Neuronal stem cell (in vitro differentiated cells): ENCODE measurements around the gene CDK4.

Source experiments
- DNase-seq: peaks from one replicate; pipeline ENCODE4 v3.0.0-alpha.2; 2013; ENCODE audit warnings: low spot score
- H2AFZ ChIP-seq: one replicate; pipeline ENCODE4 v1.6.1; 2013; ENCODE audit warnings: mild to moderate bottlenecking, low read length, inconsistent platforms
- H2AK5ac ChIP-seq: 2 replicates; pipeline ENCODE4 v1.6.1; 2013; ENCODE audit warnings: low read depth, mild to moderate bottlenecking, inconsistent platforms, low read length, moderate library complexity, mixed read lengths
- H2BK120ac ChIP-seq: 2 replicates; pipeline ENCODE4 v1.6.1; 2013; ENCODE audit warnings: low read depth, mild to moderate bottlenecking, inconsistent platforms, low read length, moderate library complexity, mixed read lengths
- H2BK12ac ChIP-seq: one replicate; pipeline ENCODE4 v1.6.1; 2013; ENCODE audit warnings: low read length, inconsistent platforms
- H2BK15ac ChIP-seq: 2 replicates; pipeline ENCODE4 v1.6.1; 2013; ENCODE audit warnings: mild to moderate bottlenecking, low read length, inconsistent platforms, mixed read lengths
- H2BK5ac ChIP-seq: one replicate; pipeline ENCODE4 v1.6.1; 2013; ENCODE audit warnings: inconsistent platforms, mild to moderate bottlenecking, low read length, moderate library complexity
- H3K14ac ChIP-seq: one replicate; pipeline ENCODE4 v1.6.1; 2013; ENCODE audit warnings: low read length, inconsistent platforms
- H3K18ac ChIP-seq: 2 replicates; pipeline ENCODE4 v1.6.1; 2013; ENCODE audit warnings: low read length, inconsistent platforms
- H3K23ac ChIP-seq: 2 replicates; pipeline ENCODE4 v1.6.1; 2013; ENCODE audit warnings: low read depth, mild to moderate bottlenecking, mixed read lengths, low read length, inconsistent platforms; ENCODE audit not compliant: poor library complexity
- H3K27ac ChIP-seq: replicated peaks from 3 replicates; pipeline ENCODE4 v1.5.1; 2013; ENCODE audit warnings: low read length, inconsistent platforms
- H3K27me3 ChIP-seq, 3 experiments: 2 replicates each; pipeline ENCODE4 v1.6.1; 2013; ENCODE audit warnings: low read length in 3 of 3, mild to moderate bottlenecking in 2 of 3, inconsistent platforms in 1 of 3, low read depth in 1 of 3, mixed read lengths in 1 of 3, moderate library complexity in 1 of 3; ENCODE audit not compliant: control insufficient read depth in 3 of 3, insufficient read depth in 3 of 3
- H3K36me3 ChIP-seq, 2 donors: replicated peaks in 1 of 2; 2 replicates each; pipeline ENCODE4 v1.6.1; 2013; ENCODE audit warnings: low read length in 2 of 2; ENCODE audit not compliant: control insufficient read depth in 2 of 2, insufficient read depth in 2 of 2
- H3K4ac ChIP-seq: 2 replicates; pipeline ENCODE4 v1.6.1; 2013; ENCODE audit warnings: inconsistent platforms, mild to moderate bottlenecking, low read length, moderate library complexity
- H3K4me1 ChIP-seq, 2 donors: 1 replicate in 1 of 2; 2 replicates in 1 of 2; pipeline ENCODE4 v1.6.1; 2013; ENCODE audit warnings: low read length in 2 of 2, low read depth in 1 of 2; ENCODE audit not compliant: control insufficient read depth in 2 of 2, insufficient read depth in 1 of 2
- H3K4me2 ChIP-seq: one replicate; pipeline ENCODE4 v1.6.1; 2013; ENCODE audit warnings: mild to moderate bottlenecking, low read length, inconsistent platforms; ENCODE audit not compliant: insufficient read depth, poor library complexity, severe bottlenecking
- H3K4me3 ChIP-seq, 2 donors: 2 replicates each; pipeline ENCODE4 v1.5.1; 2013; ENCODE audit warnings: low read length in 2 of 2, mild to moderate bottlenecking in 2 of 2, inconsistent platforms in 1 of 2, moderate library complexity in 1 of 2
- H3K79me1 ChIP-seq: one replicate; pipeline ENCODE4 v1.6.1; 2013; ENCODE audit warnings: low read depth, mild to moderate bottlenecking, inconsistent platforms, low read length, moderate library complexity
- H3K9ac ChIP-seq: one replicate; pipeline ENCODE4 v1.6.1; 2013; ENCODE audit warnings: mild to moderate bottlenecking, low read depth, low read length, inconsistent platforms; ENCODE audit not compliant: poor library complexity
- H3K9me3 ChIP-seq, 2 donors: replicated peaks in 1 of 2; 2 replicates each; pipeline versions ENCODE3 to v1.6.1; 2013; ENCODE audit warnings: low read length in 2 of 2, mild to moderate bottlenecking in 2 of 2, inconsistent platforms in 1 of 2, low read depth in 1 of 2, mixed read lengths in 1 of 2, moderate library complexity in 1 of 2; ENCODE audit not compliant: control insufficient read depth in 2 of 2, insufficient read depth in 1 of 2
- H4K8ac ChIP-seq: one replicate; pipeline ENCODE4 v1.6.1; 2013; ENCODE audit warnings: low read depth, mild to moderate bottlenecking, inconsistent platforms, low read length, moderate library complexity
- H4K91ac ChIP-seq: one replicate; pipeline ENCODE4 v1.6.1; 2013; ENCODE audit warnings: low read length, low read depth, mild to moderate bottlenecking, inconsistent platforms; ENCODE audit not compliant: poor library complexity
- WGBS, 2 donors: extraction: QIAGEN DNeasy Blood & Tissue Kit; methylation state at CpG; one replicate each; pipeline ENCODE4 v1.1.7; 2013; ENCODE audit warnings: missing lambda C conversion rate in 2 of 2, mixed read lengths in 1 of 2; ENCODE audit not compliant: insufficient read length in 2 of 2, insufficient replicate concordance in 1 of 2; ENCODE audit errors: extremely low coverage in 2 of 2; 5-methylcytosine and 5-hydroxymethylcytosine counted together

The CDK4 gene

DNA sequence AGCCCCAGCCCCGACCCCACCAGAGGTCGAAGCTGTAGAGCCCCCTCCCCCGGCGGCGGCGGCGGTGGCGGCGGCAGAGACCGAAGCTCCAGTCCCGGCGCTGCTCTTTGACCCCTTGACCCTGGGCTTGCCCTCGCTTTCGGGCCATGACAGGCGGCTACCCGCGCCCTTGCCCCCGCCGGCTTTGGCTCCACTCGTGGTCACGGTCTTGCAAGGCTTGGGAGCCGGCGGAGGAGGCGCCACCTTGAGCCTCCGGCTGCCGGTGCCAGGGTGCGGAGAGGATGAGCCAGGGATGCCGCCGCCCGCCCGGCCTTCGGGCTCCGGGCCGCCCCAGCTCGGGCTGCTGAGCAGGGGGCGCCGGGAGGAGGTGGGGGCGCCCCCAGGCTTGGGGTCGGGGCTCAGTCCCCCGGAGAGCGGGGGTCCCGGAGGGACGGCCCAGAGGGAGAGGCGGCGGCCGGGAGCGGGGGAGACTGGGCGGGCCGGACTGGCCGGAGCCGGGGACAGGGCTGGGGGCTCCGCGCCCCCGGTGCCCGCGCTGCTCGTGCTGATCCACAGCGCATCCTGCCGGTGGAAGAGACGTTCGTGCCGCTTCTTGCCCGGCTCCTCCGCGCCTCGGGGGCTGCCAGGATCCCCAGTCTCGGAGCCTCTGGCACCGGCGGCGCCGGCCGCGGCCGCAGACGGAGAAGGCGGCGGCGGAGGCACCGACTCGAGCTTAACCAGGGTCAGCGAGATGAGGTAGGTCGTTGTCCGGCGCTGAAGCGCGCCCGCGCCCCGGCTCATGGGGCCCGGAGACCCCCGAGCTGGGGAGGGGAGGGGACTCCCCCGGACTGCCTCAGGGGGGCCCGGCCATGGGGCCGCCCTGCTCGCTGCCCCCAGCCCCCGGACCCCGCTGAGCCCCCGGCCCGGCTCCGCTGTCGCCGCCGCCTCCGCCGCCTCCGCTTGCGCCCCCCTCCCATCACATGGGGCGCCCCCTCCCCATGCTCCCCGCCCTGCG, 14.3 kb downstream of the CDK4 start:
- no peak for DNase-seq
- Histone ChIP-seq H3K4me2 (peak overlapping the region; percentile 92), H2BK15ac (no peak overlapping the region), H2BK12ac (no peak overlapping the region), H3K36me3 (peaks cover 0 to 11% of the 10 kb centered on the region in 2 donors), H3K14ac (no peak overlapping the region), H3K18ac (peak overlapping the region; percentile 91), H3K4me3 (peak overlapping the region; percentile 66 to 81), H2BK5ac (no peak overlapping the region), H3K9me3 (peaks cover 0 to 4% of the 10 kb centered on the region in 2 donors), H4K91ac (no peak overlapping the region), H3K9ac (peak overlapping the region; percentile 47), H2BK120ac (no peak overlapping the region), H3K4me1 (peaks cover 18 to 34% of the 10 kb centered on the region in 2 donors), H3K4ac (no peak overlapping the region), H2AFZ (peak overlapping the region; percentile 86), H2AK5ac (peak overlapping the region; percentile 44), H3K79me1 (no peaks in the 10 kb centered on the region), H4K8ac (no peak overlapping the region), H3K23ac (peak overlapping the region; percentile 53), H3K27ac (no peak overlapping the region), H3K27me3 (peaks cover 3 to 87% (median 26%) of the 10 kb centered on the region in 3 experiments)
- WGBS, 2 donors = no CpG with 5 or more reads among the region's 110 CpGs

DNA sequence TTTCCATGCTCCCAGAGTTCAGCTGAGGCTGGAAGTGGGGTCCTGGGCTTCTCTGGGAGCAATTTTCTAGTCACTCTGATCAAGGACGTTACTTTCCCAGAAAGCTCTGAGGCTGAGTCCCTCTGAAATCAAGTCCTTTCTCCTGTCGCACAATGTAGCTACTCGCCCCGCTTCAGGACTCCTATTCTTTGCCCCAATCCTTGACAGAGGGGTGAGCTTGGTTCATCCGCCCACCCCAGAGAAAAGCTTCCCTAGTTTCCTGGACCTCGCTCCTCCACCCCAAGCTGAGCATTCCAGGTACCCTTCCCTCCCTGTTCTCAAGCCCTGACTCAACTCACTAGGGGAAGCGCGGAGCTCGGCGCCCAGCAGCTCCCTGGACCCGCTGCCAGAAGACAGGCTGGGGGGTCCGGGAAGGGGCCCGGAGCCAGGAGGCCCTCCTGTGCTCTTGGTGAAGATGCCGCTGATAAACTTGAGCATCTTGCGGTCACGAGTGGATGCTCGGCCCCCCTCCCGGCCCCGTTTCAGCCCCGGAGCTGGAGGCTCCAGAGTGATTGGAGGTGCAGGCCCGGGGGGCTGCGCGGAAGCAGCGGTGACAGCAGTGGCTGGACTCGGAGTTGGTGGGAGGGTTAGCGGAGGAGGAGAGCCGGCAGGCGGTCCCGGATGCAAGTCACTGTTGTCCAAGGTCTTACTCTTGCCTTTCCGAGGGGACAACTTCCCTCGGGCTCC, 15.2 kb downstream of the CDK4 start:
- H3K9ac ChIP-seq = no peak overlapping the region
- no peak overlapping the region for H2BK5ac ChIP-seq
- H3K79me1 ChIP-seq = no peaks in the 10 kb centered on the region
- no peak overlapping the region for H4K91ac ChIP-seq
- peaks cover 0 to 4% of the 10 kb centered on the region in 2 donors for H3K9me3 ChIP-seq
- H3K23ac ChIP-seq = peak overlapping the region; percentile 70
- peaks cover 3 to 91% (median 26%) of the 10 kb centered on the region in 3 experiments for H3K27me3 ChIP-seq
- no peak for DNase-seq
- peak overlapping the region; percentile 92 for H2AFZ ChIP-seq
- H3K4me1 ChIP-seq = peaks cover 18 to 34% of the 10 kb centered on the region in 2 donors
- peak overlapping the region; percentile 16 for H2AK5ac ChIP-seq
- peak overlapping the region in 1 of 2 donors; percentile 66 for H3K4me3 ChIP-seq
- no peak overlapping the region for H2BK15ac ChIP-seq
- no peak overlapping the region for H3K27ac ChIP-seq
- H2BK120ac ChIP-seq = no peak overlapping the region
- H3K14ac ChIP-seq = peak overlapping the region; percentile 66
- WGBS, 2 donors = no CpG with 5 or more reads among the region's 31 CpGs
- no peak overlapping the region for H4K8ac ChIP-seq
- H3K4me2 ChIP-seq = peak overlapping the region; percentile 92
- H3K4ac ChIP-seq = no peak overlapping the region
- H2BK12ac ChIP-seq = no peak overlapping the region
- no peak overlapping the region for H3K18ac ChIP-seq
- peaks cover 0 to 20% of the 10 kb centered on the region in 2 donors for H3K36me3 ChIP-seq

DNA sequence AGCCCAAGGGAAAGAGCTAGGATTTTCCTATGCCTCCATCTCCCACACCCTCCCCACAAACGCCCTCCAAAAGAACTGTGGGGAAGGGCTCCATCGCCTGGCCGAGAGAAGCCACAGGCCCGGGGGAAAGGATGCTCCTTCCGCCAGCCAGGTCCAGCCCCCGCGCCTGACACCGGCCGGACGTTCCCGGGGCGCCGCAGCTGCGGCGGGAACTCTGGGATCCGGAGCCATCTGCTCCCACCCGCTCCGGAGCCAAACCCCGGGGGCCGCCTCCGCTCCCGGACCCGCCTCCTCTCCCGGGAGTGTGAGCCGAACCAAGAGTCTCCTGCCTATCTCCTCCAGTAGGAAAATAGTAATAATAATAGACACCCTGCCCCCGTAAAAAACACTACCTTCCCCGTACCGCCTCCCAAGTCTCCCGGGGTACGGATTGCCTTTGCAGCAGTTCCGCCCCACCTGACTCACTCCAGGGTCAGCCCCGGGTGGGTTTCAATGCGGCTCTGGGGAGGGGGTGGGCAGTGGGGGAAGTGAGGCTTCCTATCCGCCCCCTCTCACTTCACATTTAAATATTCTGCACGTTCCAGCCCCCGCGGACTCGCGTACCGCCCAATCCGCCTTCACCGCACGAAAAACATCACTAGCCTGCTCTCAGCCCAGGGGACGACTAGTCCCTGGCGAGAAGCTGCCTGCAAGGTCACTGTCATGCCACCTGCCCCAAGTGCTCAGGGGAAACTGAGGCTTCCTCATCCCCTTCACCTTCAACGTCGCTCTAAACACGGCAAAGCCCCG, 16.0 kb downstream of the CDK4 start:
- H3K18ac ChIP-seq = peak overlapping the region; percentile 40
- no peak overlapping the region for H2BK5ac ChIP-seq
- no peaks in the 10 kb centered on the region for H3K79me1 ChIP-seq
- H2BK15ac ChIP-seq = no peak overlapping the region
- H2AK5ac ChIP-seq = no peak overlapping the region
- peaks cover 0 to 4% of the 10 kb centered on the region in 2 donors for H3K9me3 ChIP-seq
- H2BK120ac ChIP-seq = no peak overlapping the region
- H4K8ac ChIP-seq = no peak overlapping the region
- H3K4ac ChIP-seq = no peak overlapping the region
- peak overlapping the region; percentile 70 for H3K23ac ChIP-seq
- H3K36me3 ChIP-seq = peaks cover 0 to 27% of the 10 kb centered on the region in 2 donors
- WGBS, 2 donors = no CpG with 5 or more reads among the region's 49 CpGs
- H3K27ac ChIP-seq = no peak overlapping the region
- H3K27me3 ChIP-seq = peaks cover 3 to 92% (median 26%) of the 10 kb centered on the region in 3 experiments
- H3K14ac ChIP-seq = no peak overlapping the region
- H3K9ac ChIP-seq = no peak overlapping the region
- H3K4me2 ChIP-seq = peak overlapping the region; percentile 41
- no peak overlapping the region for H2BK12ac ChIP-seq
- H4K91ac ChIP-seq = no peak overlapping the region
- DNase-seq = no peak
- peak overlapping the region in 1 of 2 donors; percentile 33 for H3K4me3 ChIP-seq
- H2AFZ ChIP-seq = peak overlapping the region; percentile 92
- H3K4me1 ChIP-seq = peaks cover 18 to 30% of the 10 kb centered on the region in 2 donors
